Tibial nerve (tissue), 4 donors: ENCODE data around the gene TBCC.

Experiments
- CTCF ChIP-seq, 5 experiments: fragments of 200-600 bp in 3 of 5; fragments of 450-650 bp in 2 of 5; sonication (generic) in 3 of 5; IDR thresholded peaks; one replicate each; pipeline ENCODE4 v1.5.1; 2016 to 2019; ENCODE audit warnings: antibody characterized with exemption in 5 of 5, mild to moderate bottlenecking in 3 of 5, moderate library complexity in 2 of 5
- EP300 ChIP-seq, 2 donors: sonication (generic); formaldehyde crosslinking; IDR thresholded peaks; one replicate each; pipeline ENCODE4 v1.6.1; 2017; ENCODE audit warnings: antibody characterized with exemption in 2 of 2, mild to moderate bottlenecking in 1 of 2
- POLR2A ChIP-seq, 2 donors: fragments of 450-650 bp; IDR thresholded peaks; one replicate each; pipeline ENCODE4 v1.6.1; 2017; ENCODE audit warnings: antibody characterized with exemption in 2 of 2, mild to moderate bottlenecking in 2 of 2, moderate library complexity in 2 of 2

DNA sequence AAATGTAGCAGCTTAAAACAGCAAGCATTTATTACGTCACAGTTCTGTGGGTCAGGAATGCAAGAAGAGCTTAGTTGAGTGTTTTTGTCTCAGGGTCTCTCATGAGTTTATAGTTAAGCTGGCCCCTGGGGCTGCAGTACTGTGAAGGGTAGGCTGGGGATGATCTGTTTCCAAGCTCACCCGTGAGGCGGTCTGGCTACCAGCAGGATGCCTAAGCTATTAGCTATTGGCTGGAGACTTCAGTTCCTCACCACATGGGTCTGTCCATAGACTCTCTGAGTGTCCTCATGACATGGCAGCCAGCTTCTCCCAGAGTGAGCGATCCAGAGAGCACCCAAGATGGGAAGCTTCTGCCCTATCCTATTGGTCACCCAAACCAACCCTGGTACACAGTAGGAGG is 23.1 kb upstream of the TBCC start:
- no peak for TF ChIP-seq CTCF (IDR thresholded peaks at IDR 0.05)
- TF ChIP-seq EP300 (IDR thresholded peaks at IDR 0.05), result no peak
- TF ChIP-seq POLR2A (IDR thresholded peaks at IDR 0.05), result no peak
